Natural killer cell treated with Interleukin-12 subunit alpha and Interleukin-12 subunit beta and Interleukin-15 and Interleukin-18, amount 100 ng/mL, for 72 hours (primary cell): ENCODE data around the gene KANSL1. TPM values are rescaled to one million over a fixed set of nuclear protein-coding genes. Genes with fewer than 3 reads are reported as not detected.
"Not testable (repeated sequence)": the region's sequence is repeated elsewhere in the genome, so short reads cannot be mapped to it uniquely, and the experiment has no call there.

Experiments used
- ATAC-seq, 2 donors: fragments of 150-1000 bp; cut with Tn5 transposase in 1 of 2; sonication (Bioruptor Pico), chemical (Tn5 transposase) in 1 of 2; 2 replicates each; pipeline ENCODE4 v1.10.0; 2021
- DNase-seq: peaks from one replicate; pipeline ENCODE4 v3.0.0; 2022; ENCODE audit warnings: low spot score
- H3K27ac Mint-ChIP-seq, 2 donors: 1 replicate in 1 of 2; 2 replicates in 1 of 2; pipeline ENCODE4 v1.8.0; 2022; ENCODE audit warnings: mixed read lengths in 2 of 2, mild to moderate bottlenecking in 1 of 2, moderate library complexity in 1 of 2
- H3K27me3 Mint-ChIP-seq, 2 donors: 1 replicate in 1 of 2; 2 replicates in 1 of 2; pipeline ENCODE4 v1.8.0; 2022; ENCODE audit warnings: mixed read lengths in 2 of 2
- H3K36me3 Mint-ChIP-seq: one replicate; pipeline ENCODE4 v1.8.0; 2022; ENCODE audit warnings: mixed read lengths
- H3K4me1 Mint-ChIP-seq, 2 donors: 1 replicate in 1 of 2; 2 replicates in 1 of 2; pipeline ENCODE4 v1.8.0; 2022; ENCODE audit warnings: low read depth in 2 of 2, mixed read lengths in 2 of 2, mild to moderate bottlenecking in 1 of 2
- H3K4me3 Mint-ChIP-seq: one replicate; pipeline ENCODE4 v1.8.0; 2022; ENCODE audit warnings: mixed read lengths
- H3K9me3 Mint-ChIP-seq: 2 replicates; pipeline ENCODE4 v1.8.0; 2022; ENCODE audit warnings: mixed read lengths
- total RNA-seq, 2 donors: library from RNA; stranded (reverse); gene quantifications; one replicate each; pipeline ENCODE4 v1.2.3, GENCODE V29; 2022

KANSL1 gene
- total RNA-seq, 2 donors from 2014 or later = 127 to 161 TPM

GRCh38 chr17:46183383-46183782, 9.8 kb downstream of the KANSL1 start:
- H3K36me3 Mint-ChIP-seq, H3K4me3 Mint-ChIP-seq, H3K27me3 Mint-ChIP-seq, ATAC-seq, DNase-seq, H3K9me3 Mint-ChIP-seq: not testable (repeated sequence)
- Mint-ChIP-seq H3K27ac (peak overlapping the region; percentile 71 to 96), H3K4me1 (peaks cover 78 to 89% of the 10 kb centered on the region in 2 donors)

DNA sequence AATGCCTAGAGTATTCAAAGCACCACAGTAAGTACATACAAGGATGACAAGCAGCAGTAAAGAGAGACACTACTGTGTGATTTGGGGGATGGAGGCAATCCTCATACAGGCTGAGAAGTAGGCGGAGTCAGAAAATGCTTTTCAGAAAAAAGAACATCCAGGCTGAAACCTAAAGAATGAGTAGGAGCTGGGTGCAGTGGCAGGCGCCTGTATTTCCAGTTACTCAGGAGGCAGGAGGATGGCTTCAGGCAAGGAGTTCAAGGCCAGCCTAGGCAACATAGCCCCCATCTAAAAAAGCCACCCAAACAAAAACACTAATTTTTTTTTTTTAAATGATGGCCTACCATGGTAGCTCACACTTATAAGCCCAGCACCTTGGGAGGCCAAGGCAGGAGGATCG, 10.3 kb downstream of the KANSL1 start:
- Mint-ChIP-seq H3K4me3 (peak overlapping the region; percentile 50), H3K4me1 (peaks cover 78 to 89% of the 10 kb centered on the region in 2 donors), H3K9me3 (no peaks in the 10 kb centered on the region), H3K27me3 (no peaks in the 10 kb centered on the region), H3K27ac (peak overlapping the region; percentile 71 to 96), H3K36me3 (no peaks in the 10 kb centered on the region)
- ATAC-seq (peak in 1 of 2 donors; percentile 36), DNase-seq (no peak)

DNA sequence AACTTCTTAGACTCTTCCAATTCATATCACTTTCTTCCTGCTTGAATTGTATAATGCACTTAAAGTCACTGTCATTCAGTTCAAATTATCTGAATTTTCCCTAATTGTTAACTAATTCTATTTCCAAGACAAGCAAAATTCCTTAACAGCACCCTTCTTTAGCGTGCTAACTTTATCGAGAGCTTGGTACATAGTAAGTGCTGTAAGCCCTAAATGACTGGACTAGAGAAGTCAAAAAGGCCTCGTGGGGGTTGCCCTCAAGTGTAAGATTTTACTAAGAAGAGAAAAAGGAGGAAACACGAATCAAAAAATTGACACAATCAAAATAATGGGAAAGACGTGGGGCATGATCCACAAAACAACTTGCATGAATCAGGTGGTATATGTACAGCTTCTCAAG, 11.3 kb downstream of the KANSL1 start:
- Mint-ChIP-seq H3K4me3 (peak overlapping the region; percentile 78), H3K36me3 (no peaks in the 10 kb centered on the region), H3K9me3 (no peaks in the 10 kb centered on the region), H3K27me3 (no peaks in the 10 kb centered on the region), H3K27ac (peak overlapping the region; percentile 71 to 96), H3K4me1 (peaks cover 77 to 85% of the 10 kb centered on the region in 2 donors)
- no peak for ATAC-seq
- no peak for DNase-seq

GRCh38 chr17:46181316-46181715, 11.9 kb downstream of the KANSL1 start:
- not testable (repeated sequence) for H3K36me3 Mint-ChIP-seq, ATAC-seq, H3K27me3 Mint-ChIP-seq, H3K9me3 Mint-ChIP-seq, DNase-seq
- peaks cover 78 to 88% of the 10 kb centered on the region in 2 donors for H3K4me1 Mint-ChIP-seq
- peak overlapping the region; percentile 71 to 96 for H3K27ac Mint-ChIP-seq
- H3K4me3 Mint-ChIP-seq = peak overlapping the region; percentile 78

DNA sequence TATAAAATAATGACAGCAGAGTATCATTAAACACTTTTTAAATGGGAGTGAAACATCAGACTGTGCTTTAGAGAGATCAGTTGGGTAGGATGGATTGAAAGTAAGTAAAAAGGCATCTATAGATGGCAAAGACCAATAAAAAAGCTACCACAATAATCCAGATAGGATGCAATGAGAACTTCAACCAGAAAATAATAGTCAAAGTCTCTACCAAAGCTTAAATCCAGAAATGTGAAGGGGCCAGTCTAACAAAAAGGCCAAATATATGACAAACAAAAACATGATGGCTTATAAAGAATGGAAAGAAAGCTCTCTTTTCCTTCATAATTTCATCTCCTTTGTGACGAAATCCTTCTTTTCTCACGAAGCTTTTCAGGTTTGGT, 12.3 kb downstream of the KANSL1 start:
- no peaks in the 10 kb centered on the region for H3K36me3 Mint-ChIP-seq
- H3K4me1 Mint-ChIP-seq = peaks cover 82 to 92% of the 10 kb centered on the region in 2 donors
- peak overlapping the region; percentile 71 to 96 for H3K27ac Mint-ChIP-seq
- DNase-seq = no peak
- no peak for ATAC-seq
- no peaks in the 10 kb centered on the region for H3K9me3 Mint-ChIP-seq
- H3K4me3 Mint-ChIP-seq = peak overlapping the region; percentile 78
- H3K27me3 Mint-ChIP-seq = no peaks in the 10 kb centered on the region

DNA sequence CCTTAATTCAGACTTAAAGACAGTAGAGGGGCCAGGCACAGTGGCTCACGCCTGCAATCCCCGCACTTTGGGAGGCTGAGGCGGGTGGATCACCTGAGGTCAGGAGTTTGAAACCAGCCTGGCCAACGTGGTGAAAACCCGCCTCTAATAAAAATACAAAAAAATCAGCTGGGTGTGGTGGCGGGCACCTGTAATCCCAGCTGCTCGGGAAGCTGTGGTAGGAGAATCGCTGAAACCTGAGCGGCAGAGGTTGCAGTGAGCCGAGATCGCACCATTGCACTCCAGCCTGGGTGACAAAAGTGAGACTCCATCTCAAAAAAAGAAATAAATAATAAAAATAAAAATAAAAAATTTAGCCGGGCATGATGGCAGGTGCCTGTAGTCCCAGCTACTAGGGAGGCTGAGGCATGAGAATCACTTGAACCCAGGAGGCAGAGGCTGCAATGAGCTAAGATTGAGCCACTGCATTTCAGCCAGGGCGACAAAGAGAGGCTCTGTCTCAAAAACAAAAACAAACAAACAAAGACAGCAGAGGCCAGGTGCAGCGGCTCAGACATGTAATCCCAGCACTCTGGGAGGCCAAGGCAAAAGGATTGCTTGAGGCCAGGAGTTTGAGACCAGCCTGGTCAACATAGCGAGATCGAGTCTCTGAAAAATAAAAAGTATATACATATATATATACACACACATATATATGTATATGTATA, 12.9 kb downstream of the KANSL1 start:
- Mint-ChIP-seq H3K27ac (peak overlapping the region; percentile 86 to 96), H3K4me1 (peaks cover 81 to 89% of the 10 kb centered on the region in 2 donors), H3K4me3 (peak overlapping the region; percentile 84)
- not testable (repeated sequence) for ATAC-seq, H3K9me3 Mint-ChIP-seq, H3K36me3 Mint-ChIP-seq, H3K27me3 Mint-ChIP-seq, DNase-seq

GRCh38 chr17:46179375-46179999, 13.7 kb downstream of the KANSL1 start:
- Mint-ChIP-seq H3K4me1 (peaks cover 77 to 80% of the 10 kb centered on the region in 2 donors), H3K4me3 (peak overlapping the region; percentile 84), H3K27ac (peak overlapping the region; percentile 86 to 96), H3K9me3 (no peaks in the 10 kb centered on the region), H3K36me3 (no peaks in the 10 kb centered on the region), H3K27me3 (no peaks in the 10 kb centered on the region)
- DNase-seq = no peak
- peak; percentile 79 to 89 for ATAC-seq

DNA sequence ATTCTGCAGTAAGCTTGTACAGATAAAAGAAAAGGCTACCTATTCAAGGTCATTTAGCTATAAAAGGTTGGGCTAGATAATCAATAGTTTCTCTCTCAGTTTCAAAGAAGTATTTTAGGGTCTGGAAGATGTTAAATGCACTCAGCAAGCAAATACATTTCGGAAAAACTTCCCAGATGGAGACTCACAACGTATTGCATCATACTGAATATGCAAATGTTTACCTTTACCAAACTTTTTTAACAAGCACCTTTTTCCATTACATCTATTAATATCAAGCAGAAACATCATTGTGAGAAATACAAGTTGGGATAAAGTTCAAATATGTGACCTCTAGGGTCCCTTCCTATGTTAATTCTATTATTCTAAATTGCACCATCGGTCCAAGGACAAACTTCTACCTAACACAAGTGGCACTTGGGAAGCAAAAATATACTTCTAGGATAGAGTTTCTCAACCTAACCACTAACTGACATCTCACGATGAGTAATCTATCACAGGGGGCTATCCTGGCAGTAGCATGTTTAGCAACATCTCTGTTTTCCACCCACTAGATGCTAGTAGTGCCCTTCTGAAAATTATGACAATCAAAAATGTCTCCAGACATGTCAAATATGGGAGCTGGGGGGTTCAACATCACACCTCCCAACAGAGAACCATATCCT, 14.5 kb downstream of the KANSL1 start:
- Mint-ChIP-seq H3K27me3 (no peaks in the 10 kb centered on the region), H3K4me1 (peaks cover 72 to 75% of the 10 kb centered on the region in 2 donors), H3K4me3 (peak overlapping the region; percentile 84), H3K9me3 (no peaks in the 10 kb centered on the region), H3K27ac (peak overlapping the region; percentile 86 to 96), H3K36me3 (no peaks in the 10 kb centered on the region)
- ATAC-seq (peak; percentile 86 to 90), DNase-seq (no peak)

DNA sequence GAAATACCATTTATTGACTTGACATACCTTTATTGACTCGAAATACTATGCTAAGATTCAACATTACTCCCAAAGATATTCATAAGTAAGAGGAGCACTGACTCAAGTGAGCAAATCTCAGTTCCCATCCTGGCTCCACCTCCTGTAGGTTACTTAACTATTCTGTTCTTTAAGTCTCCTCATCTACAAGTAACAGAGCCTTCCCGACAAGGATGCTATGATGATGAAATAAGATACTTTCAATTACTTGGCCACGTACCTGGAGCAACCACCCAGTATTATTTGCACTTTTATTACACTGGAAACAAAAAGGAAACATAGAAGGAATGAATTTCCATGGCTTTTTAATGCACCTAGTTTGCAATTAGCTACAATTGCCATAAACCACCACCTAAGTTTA, 16.3 kb downstream of the KANSL1 start:
- Mint-ChIP-seq H3K4me1 (peaks cover 70 to 74% of the 10 kb centered on the region in 2 donors), H3K27ac (peak overlapping the region; percentile 51 to 96)

DNA sequence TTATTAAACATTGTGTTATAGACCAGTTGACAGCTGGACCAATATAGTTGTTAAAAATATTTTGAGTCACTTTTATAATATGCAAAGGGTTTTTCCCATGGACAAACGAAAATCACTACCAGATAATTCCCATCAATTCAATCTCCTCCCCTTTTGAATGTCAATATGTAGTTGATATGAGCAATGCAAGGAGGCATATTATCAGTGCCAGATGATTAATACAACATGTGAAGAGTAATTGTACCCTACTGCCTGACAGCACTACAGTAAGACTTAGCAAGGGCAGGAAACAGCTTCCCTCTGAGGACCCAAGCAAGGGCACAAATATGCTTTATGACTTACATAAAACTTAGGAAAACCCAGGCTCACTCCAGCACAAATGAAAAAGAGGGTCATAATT, 17.3 kb downstream of the KANSL1 start:
- H3K36me3 Mint-ChIP-seq = peaks cover 9% of the 10 kb centered on the region
- no peak for ATAC-seq
- no peaks in the 10 kb centered on the region for H3K9me3 Mint-ChIP-seq
- no peaks in the 10 kb centered on the region for H3K27me3 Mint-ChIP-seq
- H3K4me3 Mint-ChIP-seq = peak overlapping the region; percentile 41
- DNase-seq = no peak
- H3K27ac Mint-ChIP-seq = peak overlapping the region; percentile 51 to 96
- H3K4me1 Mint-ChIP-seq = peaks cover 70 to 74% of the 10 kb centered on the region in 2 donors

More for the DNA sequence above, 16.3 kb downstream of the KANSL1 start:
- ATAC-seq (no peak), DNase-seq (no peak)
- Mint-ChIP-seq H3K27me3 (no peaks in the 10 kb centered on the region), H3K4me3 (peak overlapping the region; percentile 29), H3K36me3 (no peaks in the 10 kb centered on the region), H3K9me3 (no peaks in the 10 kb centered on the region)

DNA sequence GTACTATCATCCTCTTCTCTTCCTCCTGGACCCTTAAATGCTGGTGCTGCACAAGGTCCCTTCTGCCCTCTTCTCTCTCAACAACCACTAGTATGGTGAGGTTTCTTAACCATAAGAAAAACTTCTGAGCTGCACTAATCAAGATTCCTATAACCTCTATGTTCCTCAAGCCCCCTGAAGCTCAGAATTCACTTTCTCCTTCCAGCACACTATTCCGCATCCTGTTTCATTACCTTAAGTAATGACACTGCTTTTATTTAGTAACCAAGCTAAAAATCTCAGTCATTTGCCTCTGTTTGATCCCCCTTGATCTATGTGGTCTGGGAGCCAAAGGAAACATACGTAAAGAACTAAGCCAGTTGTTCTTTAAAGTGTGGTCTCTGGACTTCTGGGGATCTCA, 20.1 kb downstream of the KANSL1 start:
- no peaks in the 10 kb centered on the region for H3K9me3 Mint-ChIP-seq
- H3K36me3 Mint-ChIP-seq = peaks cover 16% of the 10 kb centered on the region
- peaks cover 66 to 69% of the 10 kb centered on the region in 2 donors for H3K4me1 Mint-ChIP-seq
- DNase-seq = no peak
- H3K27me3 Mint-ChIP-seq = no peaks in the 10 kb centered on the region
- no peak for ATAC-seq
- peak overlapping the region; percentile 11 to 31 for H3K27ac Mint-ChIP-seq
- peak overlapping the region; percentile 23 for H3K4me3 Mint-ChIP-seq

DNA sequence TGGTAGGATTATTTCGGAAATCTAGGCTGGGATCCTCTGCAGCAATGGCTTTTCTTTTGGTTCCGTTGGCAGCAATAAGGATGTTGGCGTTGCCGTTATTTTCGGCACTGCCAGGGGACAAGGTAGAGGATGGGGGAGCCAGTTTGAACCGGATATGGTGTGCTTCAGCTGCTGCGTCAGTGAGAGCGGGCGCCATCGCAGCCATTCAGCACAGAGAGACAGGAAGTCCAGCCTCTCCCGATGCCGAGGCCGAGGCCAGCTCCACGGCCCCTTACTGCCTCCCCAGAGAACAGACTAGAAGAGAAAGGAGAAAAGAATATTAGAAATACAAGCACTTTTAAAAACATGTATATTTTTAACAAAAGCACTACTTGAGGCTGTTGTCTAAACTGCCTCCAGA, 21.3 kb downstream of the KANSL1 start:
- Mint-ChIP-seq H3K36me3 (peaks cover 16% of the 10 kb centered on the region), H3K4me3 (no peak overlapping the region), H3K27me3 (no peaks in the 10 kb centered on the region), H3K27ac (peak overlapping the region; percentile 13 to 31), H3K4me1 (peaks cover 68 to 70% of the 10 kb centered on the region in 2 donors), H3K9me3 (no peaks in the 10 kb centered on the region)
- DNase-seq (no peak), ATAC-seq (no peak)

GRCh38 chr17:46170639-46171429, 22.4 kb downstream of the KANSL1 start:
- Mint-ChIP-seq H3K9me3 (no peaks in the 10 kb centered on the region), H3K27ac (peak overlapping the region; percentile 13 to 31), H3K4me3 (no peak overlapping the region), H3K27me3 (no peaks in the 10 kb centered on the region), H3K36me3 (peaks cover 21% of the 10 kb centered on the region), H3K4me1 (peaks cover 62 to 65% of the 10 kb centered on the region in 2 donors)
- DNase-seq (no peak), ATAC-seq (no peak)
